ENCODE results near the gene DMBX1. TPM values are rescaled to one million over a fixed set of nuclear protein-coding genes. Genes with fewer than 3 reads are reported as not detected.

The DMBX1 gene
- total RNA-seq, 1 experiment from 2014 or later, result 0.79 TPM

GRCh38 chr1:46484783-46485490 lies 4.7 kb upstream of the DMBX1 start:
- Histone ChIP-seq H3K4me2 (no peak overlapping the region), H3K27ac (no peak overlapping the region), H3K79me2 (ENCODE audit: low read depth) (no peaks in the 10 kb centered on the region), H3K4me1 (replicated peaks; ENCODE audit: insufficient read depth) (peaks cover 11% of the 10 kb centered on the region; the same call in 1 of the 2 replicates), H3K9me3 (ENCODE audit: insufficient read depth, low read depth) (no peaks in the 10 kb centered on the region), H2AFZ (no peak overlapping the region), H3K36me3 (ENCODE audit: low read depth) (no peaks in the 10 kb centered on the region), H3K9me2 (ENCODE audit: insufficient read depth) (no peaks in the 10 kb centered on the region), H3K27me3 (ENCODE audit: insufficient read depth, low read depth) (peaks cover 21% of the 10 kb centered on the region), H3K4me3 (no peak overlapping the region), H4K20me1 (ENCODE audit: insufficient read depth) (no peaks in the 10 kb centered on the region), H3F3A (ENCODE audit: insufficient read depth, low read depth) (no peaks in the 10 kb centered on the region)
- DNase-seq, result no peak
- no peak for TF ChIP-seq EZH2 (IDR thresholded peaks at IDR 0.05; ENCODE audit: low read depth)
- TF ChIP-seq, protein P1, sequence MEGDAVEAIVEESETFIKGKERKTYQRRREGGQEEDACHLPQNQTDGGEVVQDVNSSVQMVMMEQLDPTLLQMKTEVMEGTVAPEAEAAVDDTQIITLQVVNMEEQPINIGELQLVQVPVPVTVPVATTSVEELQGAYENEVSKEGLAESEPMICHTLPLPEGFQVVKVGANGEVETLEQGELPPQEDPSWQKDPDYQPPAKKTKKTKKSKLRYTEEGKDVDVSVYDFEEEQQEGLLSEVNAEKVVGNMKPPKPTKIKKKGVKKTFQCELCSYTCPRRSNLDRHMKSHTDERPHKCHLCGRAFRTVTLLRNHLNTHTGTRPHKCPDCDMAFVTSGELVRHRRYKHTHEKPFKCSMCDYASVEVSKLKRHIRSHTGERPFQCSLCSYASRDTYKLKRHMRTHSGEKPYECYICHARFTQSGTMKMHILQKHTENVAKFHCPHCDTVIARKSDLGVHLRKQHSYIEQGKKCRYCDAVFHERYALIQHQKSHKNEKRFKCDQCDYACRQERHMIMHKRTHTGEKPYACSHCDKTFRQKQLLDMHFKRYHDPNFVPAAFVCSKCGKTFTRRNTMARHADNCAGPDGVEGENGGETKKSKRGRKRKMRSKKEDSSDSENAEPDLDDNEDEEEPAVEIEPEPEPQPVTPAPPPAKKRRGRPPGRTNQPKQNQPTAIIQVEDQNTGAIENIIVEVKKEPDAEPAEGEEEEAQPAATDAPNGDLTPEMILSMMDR (conservative IDR thresholded peaks at IDR 0.05), result no peak
- POLR2A ChIA-PET (ENCODE audit: unreplicated experiment), result no interaction called here
- CTCF ChIA-PET, result no interaction called here
- intact Hi-C loops (cut with micrococcal nuclease; ENCODE audit: unreplicated experiment), result no loop called here
- BruUV-seq (replicated peaks), result no TSS peak

GRCh38 chr1:46485564-46486431 lies 3.8 kb upstream of the DMBX1 start:
- Histone ChIP-seq H3K27me3 (ENCODE audit: insufficient read depth, low read depth) (peaks cover 30% of the 10 kb centered on the region), H3K36me3 (ENCODE audit: low read depth) (no peaks in the 10 kb centered on the region), H3K79me2 (ENCODE audit: low read depth) (no peaks in the 10 kb centered on the region), H4K20me1 (ENCODE audit: insufficient read depth) (no peaks in the 10 kb centered on the region), H3K9me3 (ENCODE audit: insufficient read depth, low read depth) (no peaks in the 10 kb centered on the region), H3K4me1 (replicated peaks; ENCODE audit: insufficient read depth) (peaks cover 13% of the 10 kb centered on the region; the same call in 1 of the 2 replicates), H3K27ac (no peak overlapping the region), H3K9me2 (ENCODE audit: insufficient read depth) (no peaks in the 10 kb centered on the region), H3K4me2 (no peak overlapping the region), H3K4me3 (no peak overlapping the region), H2AFZ (no peak overlapping the region), H3F3A (ENCODE audit: insufficient read depth, low read depth) (no peaks in the 10 kb centered on the region)
- POLR2A ChIA-PET (ENCODE audit: unreplicated experiment), result no interaction called here
- no peak for DNase-seq
- no peak for TF ChIP-seq EZH2 (IDR thresholded peaks at IDR 0.05; ENCODE audit: low read depth)
- TF ChIP-seq, protein P1 (conservative IDR thresholded peaks at IDR 0.05), result no peak
- BruUV-seq (replicated peaks), result no TSS peak
- CTCF ChIA-PET, result no interaction called here
- intact Hi-C loops (cut with micrococcal nuclease; ENCODE audit: unreplicated experiment), result no loop called here

DNA sequence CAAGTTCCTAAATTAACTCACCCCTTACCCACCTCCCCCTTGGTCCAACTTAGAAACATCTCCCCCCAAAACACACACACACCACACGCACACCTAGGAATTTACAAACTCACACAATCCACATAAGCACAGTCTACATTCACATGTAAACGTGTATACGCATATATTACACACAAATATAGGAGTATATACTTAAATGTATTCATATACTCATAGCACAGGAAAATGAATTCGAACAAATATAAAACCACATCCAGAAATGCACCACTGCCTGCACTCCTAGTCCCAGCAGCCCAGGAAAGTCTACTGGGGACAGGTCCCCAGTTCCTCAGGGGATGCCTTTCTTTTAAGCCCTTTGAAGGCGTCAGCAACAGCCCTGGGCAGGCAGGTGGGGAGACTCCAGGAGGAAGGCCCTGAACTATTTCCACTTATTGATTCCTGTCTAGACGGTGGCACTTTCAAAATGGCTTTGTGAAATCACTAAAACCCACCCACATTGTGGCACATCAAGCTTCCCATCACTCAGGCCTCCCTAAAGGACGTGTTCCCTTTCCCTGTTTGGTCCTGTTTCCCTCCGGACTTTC lies 3.1 kb upstream of the DMBX1 start:
- no peaks in the 10 kb centered on the region for H4K20me1 ChIP-seq (ENCODE audit: insufficient read depth)
- no peaks in the 10 kb centered on the region for H3K36me3 ChIP-seq (ENCODE audit: low read depth)
- no peak overlapping the region for H3K27ac ChIP-seq
- intact Hi-C loops (cut with micrococcal nuclease; ENCODE audit: unreplicated experiment), result no loop called here
- H3K79me2 ChIP-seq (ENCODE audit: low read depth), result no peaks in the 10 kb centered on the region
- no peaks in the 10 kb centered on the region for H3K9me3 ChIP-seq (ENCODE audit: insufficient read depth, low read depth)
- TF ChIP-seq, protein P1 (conservative IDR thresholded peaks at IDR 0.05), result no peak
- TF ChIP-seq EZH2 (IDR thresholded peaks at IDR 0.05; ENCODE audit: low read depth), result no peak
- H3K27me3 ChIP-seq (ENCODE audit: insufficient read depth, low read depth), result peaks cover 37% of the 10 kb centered on the region
- no peak overlapping the region for H2AFZ ChIP-seq
- no peak overlapping the region for H3K4me2 ChIP-seq
- ChIA-PET POLR2A (ENCODE audit: unreplicated experiment) (no interaction called here), CTCF (no interaction called here)
- no peak for DNase-seq
- no peaks in the 10 kb centered on the region for H3F3A ChIP-seq (ENCODE audit: insufficient read depth, low read depth)
- 0 out of 2 replicates have a peak, but pooled peaks cover 6% of the 10 kb centered on the region for H3K4me1 ChIP-seq (replicated peaks; ENCODE audit: insufficient read depth)
- H3K9me2 ChIP-seq (ENCODE audit: insufficient read depth), result no peaks in the 10 kb centered on the region
- no TSS peak for BruUV-seq (replicated peaks)
- no peak overlapping the region for H3K4me3 ChIP-seq
